HCT116 (cell line): ENCODE results near the gene SLC6A12.

Experiments
- EGR1 ChIP-seq: IDR thresholded peaks from 2 replicates; pipeline ENCODE4 v1.6.1; 2012; ENCODE audit warnings: low read depth
- JUND ChIP-seq: IDR thresholded peaks from 2 replicates; pipeline ENCODE4 v1.6.1; 2012
- POLR2A ChIP-seq: IDR thresholded peaks from 2 replicates; pipeline ENCODE4 v1.7.0; 2011; ENCODE audit warnings: borderline replicate concordance; ENCODE audit not compliant: insufficient read depth, insufficient read length; ENCODE audit errors: extremely low read depth
- TF ChIP-seq, protein P1 (sequence below): IDR thresholded peaks from 2 replicates; pipeline ENCODE4 v1.6.1; 2012
- TF ChIP-seq, protein P2 (sequence below), 3 experiments: fragments of 200-600 bp in 1 of 3; sonication (generic) in 1 of 3; IDR thresholded peaks in 2 of 3; conservative IDR thresholded peaks in 1 of 3; 2 replicates each; pipeline ENCODE4 v1.5.1; 2012 to 2017; ENCODE audit warnings: low read depth in 2 of 3, low read length in 2 of 3, antibody characterized with exemption in 1 of 3, borderline replicate concordance in 1 of 3, control low read depth in 1 of 3, mild to moderate bottlenecking in 1 of 3, mixed read lengths in 1 of 3, mixed run types in 1 of 3, moderate library complexity in 1 of 3; ENCODE audit not compliant: insufficient read depth in 1 of 3

DNA sequence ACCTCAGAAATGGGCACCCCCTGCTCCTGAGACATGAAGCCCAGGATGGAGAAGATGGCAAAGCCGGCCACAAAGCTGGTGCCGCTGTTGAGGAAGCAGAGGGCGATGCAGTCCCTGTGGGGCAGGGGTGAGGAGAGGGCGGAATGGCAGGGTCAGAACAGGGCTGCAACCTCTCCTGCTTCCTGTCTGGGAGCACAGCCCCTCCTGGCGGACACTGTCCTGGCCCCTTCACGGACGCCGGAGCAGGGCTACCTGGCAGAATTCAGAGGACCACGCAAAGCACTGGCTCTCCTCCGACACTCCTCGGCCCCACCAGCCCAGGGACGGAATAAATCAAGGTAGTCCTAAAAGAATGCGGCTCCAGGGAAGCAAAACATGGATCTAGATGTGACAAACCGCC, 12.4 kb upstream of the SLC6A12 start:
- TF ChIP-seq, protein P1, sequence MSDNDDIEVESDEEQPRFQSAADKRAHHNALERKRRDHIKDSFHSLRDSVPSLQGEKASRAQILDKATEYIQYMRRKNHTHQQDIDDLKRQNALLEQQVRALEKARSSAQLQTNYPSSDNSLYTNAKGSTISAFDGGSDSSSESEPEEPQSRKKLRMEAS = no peak
- TF ChIP-seq JUND (no peak), EGR1 (no peak), POLR2A (no peak)
- TF ChIP-seq, protein P2, sequence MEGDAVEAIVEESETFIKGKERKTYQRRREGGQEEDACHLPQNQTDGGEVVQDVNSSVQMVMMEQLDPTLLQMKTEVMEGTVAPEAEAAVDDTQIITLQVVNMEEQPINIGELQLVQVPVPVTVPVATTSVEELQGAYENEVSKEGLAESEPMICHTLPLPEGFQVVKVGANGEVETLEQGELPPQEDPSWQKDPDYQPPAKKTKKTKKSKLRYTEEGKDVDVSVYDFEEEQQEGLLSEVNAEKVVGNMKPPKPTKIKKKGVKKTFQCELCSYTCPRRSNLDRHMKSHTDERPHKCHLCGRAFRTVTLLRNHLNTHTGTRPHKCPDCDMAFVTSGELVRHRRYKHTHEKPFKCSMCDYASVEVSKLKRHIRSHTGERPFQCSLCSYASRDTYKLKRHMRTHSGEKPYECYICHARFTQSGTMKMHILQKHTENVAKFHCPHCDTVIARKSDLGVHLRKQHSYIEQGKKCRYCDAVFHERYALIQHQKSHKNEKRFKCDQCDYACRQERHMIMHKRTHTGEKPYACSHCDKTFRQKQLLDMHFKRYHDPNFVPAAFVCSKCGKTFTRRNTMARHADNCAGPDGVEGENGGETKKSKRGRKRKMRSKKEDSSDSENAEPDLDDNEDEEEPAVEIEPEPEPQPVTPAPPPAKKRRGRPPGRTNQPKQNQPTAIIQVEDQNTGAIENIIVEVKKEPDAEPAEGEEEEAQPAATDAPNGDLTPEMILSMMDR (IDR thresholded peaks at IDR 0.05 in 2 of 3, conservative IDR thresholded peaks at IDR 0.05 in 1 of 3; ENCODE audit: borderline replicate concordance in 1 of 3, insufficient read depth in 1 of 3, low read depth in 2 of 3, low read length in 2 of 3) = no peak
